GM19239 (cell line): ENCODE results near the gene MBL2.

Source experiments
- DNase-seq: peaks from one replicate; pipeline ENCODE4 v3.0.0; 2011; ENCODE audit warnings: low spot score; ENCODE audit not compliant: insufficient read length
- FAIRE-seq: peaks from 2 replicates; lab custom pipeline; 2011; peaks lifted over from hg19 to GRCh38; lab: Jason Lieb, UNC

The MBL2 gene

DNA sequence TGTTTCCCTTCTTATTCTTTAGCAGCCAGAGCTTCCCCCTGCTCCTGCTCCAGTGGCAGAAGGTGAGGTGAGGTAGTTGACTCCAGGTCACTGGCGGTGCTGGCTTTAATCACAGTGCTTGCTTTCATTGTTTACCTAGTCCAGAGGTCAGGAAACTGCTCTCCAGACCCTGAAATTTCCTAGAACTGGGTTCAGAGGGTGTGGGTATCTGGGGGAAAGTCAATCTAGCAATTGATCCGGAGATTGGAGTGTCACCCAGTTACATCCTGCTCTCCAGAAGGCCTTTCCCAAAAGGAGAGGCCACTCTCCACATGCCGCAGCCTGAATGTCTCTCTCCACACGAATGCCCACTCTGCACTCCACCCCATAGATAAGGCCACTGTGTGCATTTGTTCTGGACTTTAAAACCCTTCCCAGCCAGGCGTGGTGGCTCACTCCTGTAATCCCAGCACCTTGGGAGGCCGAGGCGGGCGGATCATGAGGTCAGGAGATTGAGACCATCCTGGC, 2.1 kb upstream of the MBL2 start:
- FAIRE-seq (no peak), DNase-seq (no peak)

DNA sequence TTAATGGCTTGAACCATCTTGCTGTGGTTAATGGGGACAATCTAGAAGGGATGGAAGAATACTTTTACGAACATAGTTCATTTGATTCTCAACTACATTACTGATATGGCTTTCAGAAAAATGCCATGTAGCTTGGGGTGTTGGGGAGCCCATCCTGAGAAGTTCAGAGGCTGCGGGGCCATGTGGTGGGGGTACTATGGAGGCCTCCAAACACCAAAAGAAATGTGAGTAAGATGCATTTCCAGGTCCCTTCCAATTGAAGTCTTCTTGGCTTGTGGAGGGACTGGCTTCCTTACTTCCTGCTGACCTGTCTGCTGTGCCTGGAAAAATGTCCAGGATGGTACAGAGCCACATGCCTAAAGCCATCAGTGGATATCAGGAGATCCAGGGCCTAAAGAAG, 1.6 kb upstream of the MBL2 start:
- DNase-seq: no peak
- no peak for FAIRE-seq

DNA sequence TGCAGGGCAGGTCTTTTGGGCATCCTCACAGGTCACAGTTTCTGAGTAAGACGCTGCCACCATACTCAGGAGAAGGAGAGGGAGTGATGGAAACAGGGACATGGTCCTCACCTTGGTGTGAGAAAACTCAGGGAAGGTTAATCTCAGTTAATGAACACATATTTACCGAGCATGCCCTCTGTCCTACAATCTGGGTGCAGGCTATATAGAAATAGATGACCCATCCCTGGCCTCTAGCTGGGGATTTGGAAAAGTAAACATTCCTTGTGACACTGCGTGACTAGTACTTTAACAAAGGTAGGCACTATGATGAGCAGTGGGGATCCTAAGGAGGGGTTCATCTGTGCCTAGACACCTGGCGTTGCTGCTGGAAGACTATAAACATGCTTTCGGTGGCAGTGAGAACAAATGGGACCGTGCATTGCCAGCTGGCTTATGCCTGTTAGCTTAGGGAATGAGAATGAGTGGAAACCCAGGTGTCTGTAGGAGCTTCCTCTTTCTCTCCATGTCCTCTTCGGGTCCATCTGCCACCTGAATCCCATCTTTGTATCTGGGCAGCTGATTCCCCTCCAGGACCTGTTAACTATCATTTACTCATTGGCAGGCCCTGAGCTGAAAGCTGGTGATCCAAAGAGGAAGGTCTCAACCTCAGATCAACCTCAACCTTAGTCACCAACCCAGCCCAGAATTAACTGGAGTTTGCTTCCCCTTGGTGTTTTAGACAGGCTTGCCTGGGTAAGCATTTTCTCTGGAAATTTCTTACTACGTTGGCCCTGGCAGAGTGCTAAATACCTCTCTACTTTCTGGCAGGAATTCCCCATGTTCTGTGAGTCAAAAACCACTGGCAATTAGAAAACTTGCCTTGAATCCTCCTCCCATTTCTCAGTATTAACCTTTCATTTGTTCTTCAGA, 794 bp downstream of the MBL2 start:
- DNase-seq (no peak), FAIRE-seq (no peak)

DNA sequence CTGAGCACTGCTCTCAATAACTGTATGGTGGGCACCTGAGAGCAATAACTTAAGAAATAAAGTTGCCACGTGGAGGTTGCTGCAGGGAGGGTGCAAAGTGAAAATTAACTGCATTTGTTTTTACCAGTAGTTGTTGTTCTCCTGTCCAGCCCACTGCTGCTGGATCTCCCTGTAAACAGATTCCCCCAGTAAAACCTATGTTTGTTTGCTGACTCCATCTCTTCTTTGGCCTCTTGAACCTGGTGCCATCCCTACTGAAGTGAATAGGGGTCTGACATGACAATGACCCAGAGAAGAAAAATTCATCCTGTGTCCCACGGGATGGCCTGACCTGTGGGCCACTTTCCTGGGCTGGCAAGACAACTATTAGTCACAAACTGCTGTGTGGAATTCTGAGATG, 1.7 kb downstream of the MBL2 start:
- FAIRE-seq (no peak), DNase-seq (no peak)

DNA sequence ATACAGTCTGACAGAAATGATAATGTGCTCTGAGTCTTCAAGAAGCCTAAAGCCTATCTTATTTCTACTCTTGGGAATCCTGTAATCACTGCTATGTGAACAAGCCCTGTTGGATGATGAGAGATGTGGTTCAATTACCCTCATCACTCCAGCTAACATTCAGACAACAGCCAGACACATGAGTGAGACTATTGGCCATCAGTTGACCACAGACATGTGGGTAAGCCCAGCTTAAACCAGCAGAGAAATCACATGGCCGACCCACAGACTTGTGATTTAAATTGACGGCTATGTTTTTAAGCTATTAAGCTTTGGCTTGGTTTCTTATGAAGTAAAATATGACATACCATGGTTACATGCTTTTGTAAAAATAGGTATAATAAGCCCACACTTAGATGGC, 2.6 kb downstream of the MBL2 start:
- DNase-seq: no peak
- FAIRE-seq: no peak

DNA sequence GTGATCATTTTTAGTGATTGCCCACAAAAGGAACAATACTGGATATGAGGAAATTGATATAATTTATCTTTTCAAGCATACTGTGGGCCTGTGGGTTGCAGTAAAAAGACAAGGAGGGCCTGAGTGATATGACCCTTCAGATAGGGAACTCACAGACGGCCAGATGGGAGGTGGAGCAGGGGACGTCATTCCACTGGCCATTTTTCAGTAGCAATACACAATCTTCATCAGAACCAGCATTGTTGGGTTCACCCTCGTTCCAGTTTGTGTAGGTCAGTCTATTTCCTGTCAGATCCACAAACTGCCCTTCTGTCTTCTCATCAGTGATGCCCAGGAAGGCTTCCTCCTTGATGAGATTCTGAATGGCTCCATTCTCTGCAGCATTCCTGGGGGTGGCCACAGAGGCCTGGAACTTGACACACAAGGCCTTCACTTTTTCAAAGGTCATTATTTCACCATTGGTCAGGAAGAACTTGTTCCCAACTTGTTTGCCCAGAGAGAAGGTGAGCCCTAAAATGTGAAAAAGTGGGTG, 4.5 kb downstream of the MBL2 start:
- DNase-seq (no peak), FAIRE-seq (no peak)

DNA sequence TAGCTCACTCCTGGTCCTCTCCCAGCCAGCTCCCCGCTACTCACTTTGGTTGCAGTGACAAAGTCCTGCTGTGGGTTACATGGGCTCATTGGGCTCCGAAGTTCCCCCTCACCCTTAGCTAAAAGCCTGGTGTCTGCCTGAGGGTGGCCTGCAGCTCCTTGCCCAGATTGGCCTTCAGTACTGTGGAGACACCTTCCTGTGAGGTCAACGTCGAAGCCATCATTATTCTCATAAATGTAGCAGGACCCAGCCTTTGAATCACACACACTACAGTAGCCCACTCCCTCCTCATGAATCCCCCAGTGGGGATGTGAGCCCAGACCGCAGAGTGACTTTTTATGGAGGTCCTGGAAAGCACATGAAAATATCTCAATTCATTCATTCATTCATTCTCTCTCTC, 10.5 kb downstream of the MBL2 start:
- FAIRE-seq (no peak), DNase-seq (no peak)

DNA sequence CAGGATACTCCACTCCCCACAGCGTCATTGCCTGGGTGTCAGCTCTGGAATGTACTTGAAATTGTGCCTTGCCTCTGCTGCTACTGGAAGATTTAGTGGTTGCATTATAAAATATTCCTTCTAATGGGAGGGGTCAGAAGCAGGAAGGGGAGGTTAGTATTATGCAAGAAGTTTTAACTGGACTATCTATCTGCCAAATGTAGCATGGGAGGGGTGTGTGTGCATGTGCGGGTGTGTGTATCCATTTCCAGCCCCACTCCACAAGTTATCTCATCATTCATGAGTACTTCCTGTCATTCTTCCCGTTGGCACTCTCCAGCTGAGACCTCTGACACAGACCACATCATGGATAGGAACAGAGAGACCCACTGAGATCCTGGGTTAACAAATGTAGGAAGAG, 13.4 kb downstream of the MBL2 start:
- DNase-seq: no peak
- FAIRE-seq: no peak

DNA sequence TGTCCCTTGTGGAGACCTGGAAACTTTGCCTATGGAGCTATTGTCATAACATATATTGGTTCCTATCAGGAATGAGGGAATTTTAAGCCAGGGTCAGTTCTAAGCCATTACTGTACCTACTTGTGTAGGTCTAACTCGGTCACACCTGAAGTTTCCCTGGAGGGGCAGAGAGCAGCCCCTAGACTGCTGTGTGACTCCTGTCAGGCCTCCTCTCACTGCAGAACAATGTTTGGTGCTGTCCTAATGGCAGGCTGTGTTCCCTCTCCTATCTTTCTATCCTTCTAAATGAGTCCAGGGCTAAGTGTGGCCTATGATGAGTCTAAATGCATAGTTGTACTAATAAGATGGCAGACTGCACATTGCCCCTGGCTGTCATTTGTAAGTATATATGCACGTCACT, 14.2 kb downstream of the MBL2 start:
- DNase-seq (no peak), FAIRE-seq (no peak)

DNA sequence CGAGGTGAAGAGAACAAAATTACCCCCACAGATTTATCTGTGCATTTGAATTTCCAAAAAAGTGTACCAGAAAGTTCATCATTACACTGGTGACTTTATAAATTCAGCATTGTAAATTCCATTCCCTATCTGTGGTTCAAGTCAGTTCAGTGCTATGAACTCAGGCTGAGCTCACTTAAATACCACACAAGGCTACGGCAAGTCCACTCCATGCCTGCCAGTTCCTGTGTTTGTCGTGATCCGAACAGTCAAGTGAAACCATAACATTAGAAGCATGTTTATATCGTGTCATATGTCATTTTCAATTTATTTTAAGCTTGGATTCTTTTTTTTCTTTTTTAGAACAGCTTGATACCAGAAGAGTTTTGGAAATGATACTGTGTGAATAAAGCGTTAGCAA, 14.8 kb downstream of the MBL2 start:
- FAIRE-seq (no peak), DNase-seq (no peak)

DNA sequence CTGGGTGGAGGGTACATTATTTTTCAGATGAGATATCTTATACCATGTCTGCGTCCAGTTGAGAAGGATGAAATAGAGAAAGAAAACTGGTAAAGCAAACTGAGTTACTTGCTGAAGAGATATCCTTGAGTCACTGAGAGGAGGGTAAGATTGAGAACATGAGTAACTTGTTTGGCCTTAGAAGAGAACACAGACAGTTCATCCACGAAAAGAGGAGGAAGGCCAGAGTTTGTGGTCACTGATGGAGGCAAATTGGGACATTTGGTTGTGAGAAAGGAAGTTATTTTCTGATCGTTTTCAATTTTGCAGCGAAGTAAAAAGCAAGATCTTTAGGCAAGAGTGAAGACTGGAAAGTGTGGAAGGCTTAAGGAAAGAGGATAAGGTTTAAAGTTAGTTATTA, 15.6 kb downstream of the MBL2 start:
- DNase-seq: no peak
- FAIRE-seq: no peak

DNA sequence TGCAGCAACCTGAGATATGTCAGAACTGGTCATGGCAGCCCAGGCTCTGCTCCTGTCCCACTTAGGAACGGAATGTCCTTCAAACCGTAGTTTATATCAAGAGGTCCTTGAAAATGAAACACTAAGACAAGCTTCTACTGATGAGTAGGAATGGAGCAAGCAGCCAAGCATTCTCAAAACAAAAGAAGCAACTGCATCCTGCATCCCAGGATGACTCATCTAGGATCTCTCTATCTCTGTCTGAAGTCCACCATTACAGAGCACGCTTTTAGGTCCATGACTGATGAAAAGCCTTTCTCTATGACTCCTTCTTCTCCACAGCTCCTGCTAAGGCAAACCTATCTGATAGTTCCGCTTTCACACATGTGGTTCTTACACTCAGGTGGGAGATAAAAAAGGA, 16.3 kb downstream of the MBL2 start:
- no peak for FAIRE-seq
- no peak for DNase-seq

DNA sequence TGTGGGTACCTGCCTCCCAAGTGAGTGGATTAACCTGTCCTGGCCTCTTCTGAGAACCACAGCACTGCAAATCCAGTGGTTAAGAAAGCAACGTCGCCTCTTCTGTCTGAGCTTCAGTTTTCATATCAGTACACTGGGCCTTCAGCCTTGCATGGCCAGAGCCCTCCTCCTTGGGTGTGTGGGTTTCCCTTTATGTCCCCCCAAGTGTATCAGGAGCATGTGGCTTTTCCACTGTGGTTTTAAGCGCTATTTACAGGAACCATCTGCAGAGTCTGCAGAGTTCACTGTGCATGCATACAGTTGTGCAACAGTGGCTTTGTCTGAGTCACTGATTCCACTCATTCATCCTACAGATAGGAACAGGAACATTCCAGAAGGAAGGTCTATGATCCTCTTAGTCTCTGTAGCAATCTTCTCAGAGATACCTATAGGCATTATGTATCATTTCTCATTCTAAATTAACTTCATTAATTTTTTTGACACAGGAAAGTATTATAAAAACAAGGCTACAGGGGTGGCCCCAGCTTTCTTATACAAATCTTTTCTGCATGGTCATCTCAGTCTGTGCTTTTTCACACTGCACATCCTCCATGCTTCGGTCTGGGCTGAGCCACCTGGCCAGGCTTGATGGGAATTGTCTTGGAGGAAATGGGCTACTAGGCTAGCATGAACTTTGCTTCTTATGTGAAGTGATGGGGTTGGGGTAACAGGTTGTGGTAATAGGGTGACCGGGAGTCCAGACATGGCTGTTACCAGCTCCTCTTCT, 17.1 kb downstream of the MBL2 start:
- no peak for DNase-seq
- no peak for FAIRE-seq

DNA sequence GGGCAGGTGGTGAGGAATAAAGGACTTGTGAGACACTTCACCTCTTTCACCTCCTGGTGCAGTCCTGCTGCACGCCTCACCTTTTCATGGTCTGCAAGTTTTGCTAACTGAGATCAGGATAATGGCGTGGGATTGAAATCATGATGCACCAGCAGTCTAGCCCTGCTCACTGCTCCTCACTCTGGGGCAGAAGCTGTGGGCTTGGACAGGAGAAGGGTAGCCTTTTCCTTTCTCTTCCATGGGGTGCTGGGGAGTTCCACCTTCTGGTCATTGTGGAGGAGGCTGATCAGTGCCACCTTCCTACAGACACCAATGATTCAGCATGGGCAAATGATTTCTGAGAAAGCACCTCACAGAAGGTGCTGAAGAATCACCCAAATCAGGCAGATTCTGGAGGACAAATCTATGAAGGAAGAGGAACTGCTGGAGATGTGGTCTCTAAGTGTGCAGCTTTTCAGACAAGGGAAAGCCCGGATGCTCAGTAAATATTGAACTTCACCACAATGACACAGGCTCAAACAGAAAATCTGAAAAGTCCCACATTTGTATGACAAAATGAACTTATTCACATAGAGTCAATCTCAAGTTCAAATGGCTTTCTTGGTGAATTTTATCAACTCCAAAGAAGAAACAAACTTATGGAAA, 19.7 kb downstream of the MBL2 start:
- FAIRE-seq (no peak), DNase-seq (no peak)

DNA sequence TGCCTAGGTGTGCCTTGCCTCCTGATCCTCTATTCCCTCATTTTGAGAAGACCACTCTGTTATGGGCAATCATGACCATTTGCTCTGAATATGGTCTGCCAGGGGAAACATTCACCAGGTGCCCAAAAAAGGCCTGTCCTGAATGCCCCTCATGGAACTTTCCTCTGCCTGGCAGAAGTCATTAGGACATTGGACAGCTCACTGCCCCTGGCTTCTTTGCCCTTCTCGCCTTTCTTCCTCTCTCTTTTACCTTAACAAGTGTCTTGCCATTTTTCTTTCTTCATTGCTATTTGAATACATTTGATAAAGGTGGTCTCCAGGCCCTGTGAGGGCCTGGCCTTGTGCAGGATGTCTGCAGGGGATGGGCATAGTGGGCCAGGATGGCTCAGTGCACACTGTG, 20.3 kb downstream of the MBL2 start:
- FAIRE-seq (no peak), DNase-seq (no peak)

DNA sequence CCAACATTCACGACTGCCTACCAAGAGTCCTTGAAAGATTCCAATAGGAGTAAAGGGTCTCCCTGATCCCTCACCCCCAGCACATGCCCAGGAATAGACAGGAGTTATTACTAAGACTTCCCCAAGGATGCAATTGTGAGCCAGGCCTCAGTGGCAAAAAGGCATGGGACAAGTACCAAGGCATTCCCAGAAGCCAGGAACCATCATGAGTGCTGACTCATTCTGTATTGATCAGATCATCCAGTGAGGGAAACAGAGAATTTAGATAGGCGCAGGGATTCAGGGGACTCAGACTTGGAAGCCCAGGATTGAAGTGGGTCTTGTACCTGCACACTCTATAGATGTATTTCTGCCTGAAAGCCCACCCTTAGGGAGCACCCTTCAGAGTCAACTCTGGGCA, 21.2 kb downstream of the MBL2 start:
- DNase-seq (no peak), FAIRE-seq (no peak)

DNA sequence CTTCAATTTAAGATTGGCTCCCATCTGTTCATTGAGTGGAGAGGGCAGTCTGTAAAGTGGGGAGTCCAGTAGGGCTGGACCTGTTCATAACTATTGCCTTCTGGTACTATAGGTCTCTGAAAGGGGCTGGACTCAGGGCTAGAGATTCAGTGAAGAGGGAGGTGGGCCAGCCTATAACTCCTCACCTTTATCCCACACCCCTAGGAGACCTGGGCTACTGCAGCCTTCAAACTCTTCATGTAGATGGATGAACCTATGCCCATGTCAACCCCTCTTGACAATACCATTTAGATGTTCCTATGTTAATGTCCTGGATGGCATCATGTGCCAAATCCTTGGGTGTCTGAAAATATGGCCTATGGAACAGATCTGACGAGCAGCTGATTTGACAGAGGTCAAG, 22.0 kb downstream of the MBL2 start:
- DNase-seq (no peak), FAIRE-seq (no peak)

DNA sequence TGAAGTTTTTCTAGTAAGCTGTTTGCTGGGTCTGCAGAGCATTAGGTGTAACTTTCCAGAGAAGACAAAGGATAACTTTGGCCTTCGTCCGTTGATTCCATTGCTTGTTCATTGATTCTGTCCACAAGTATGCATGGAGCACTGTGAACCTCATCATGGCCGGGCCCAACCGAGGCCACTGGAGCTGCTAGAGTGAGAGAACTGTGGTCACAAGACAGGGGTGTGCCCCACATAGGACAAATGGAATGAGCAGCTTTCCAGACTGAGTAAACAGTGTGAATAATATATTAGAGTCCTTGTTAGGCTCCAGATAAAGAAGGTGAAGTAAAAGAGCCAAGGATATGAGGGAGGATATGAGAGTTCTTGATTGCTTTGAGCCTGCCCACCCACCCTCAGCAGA, 24.9 kb downstream of the MBL2 start:
- FAIRE-seq (no peak), DNase-seq (no peak)

DNA sequence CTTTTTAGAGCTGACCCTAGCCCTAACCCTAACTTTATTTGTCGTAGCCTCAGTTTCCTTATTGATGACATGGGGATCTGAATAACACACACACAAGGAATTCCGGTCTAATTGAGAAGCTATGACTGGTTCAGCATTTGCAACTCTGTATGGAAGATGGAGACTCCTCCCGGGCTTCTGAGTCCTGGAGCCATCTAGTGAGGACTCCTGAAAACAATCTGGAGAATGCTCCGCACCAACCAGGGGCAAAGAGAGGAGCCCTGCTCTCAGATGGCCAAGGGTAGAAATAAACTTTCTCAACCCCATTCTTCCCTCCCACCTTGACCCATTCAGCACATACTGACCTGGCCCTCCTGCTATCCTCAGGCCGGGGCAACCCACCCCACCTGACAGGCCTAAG, 26.4 kb downstream of the MBL2 start:
- DNase-seq (no peak), FAIRE-seq (no peak)

DNA sequence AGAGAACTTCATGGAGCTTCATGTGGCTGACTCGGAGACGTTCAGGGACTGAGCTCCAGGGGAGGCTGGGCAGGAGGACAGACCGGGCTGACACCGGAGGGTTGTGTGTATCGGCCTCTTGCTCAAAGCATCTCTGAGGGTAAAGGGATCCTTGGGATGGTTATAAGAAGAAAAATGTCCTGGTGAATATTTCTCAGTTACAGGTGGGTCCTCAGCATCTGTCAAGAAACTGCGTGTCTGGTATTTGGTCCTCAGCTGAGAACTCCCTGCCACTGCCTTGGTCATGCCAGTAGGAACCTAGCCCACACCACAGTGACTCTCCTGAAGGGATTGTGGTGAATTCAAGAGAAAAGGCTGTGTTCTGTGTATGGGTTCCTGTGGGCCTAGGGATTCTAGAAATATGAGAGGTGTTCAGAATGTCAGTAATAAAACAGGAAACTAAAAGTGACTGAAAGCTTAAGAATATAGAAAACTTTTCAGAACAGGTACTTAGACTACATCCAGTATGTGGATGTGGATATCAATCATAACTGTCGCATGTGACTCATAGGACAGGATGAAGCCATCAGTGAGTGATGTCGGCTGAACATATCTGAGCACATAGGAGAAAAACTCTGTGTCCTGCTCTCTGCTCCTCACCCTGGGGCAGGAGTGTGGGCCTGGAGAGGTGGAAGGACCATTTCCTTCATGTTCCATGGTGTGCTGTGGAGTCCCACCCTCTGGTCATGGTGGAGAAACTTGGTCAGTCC, 28.4 kb downstream of the MBL2 start:
- no peak for FAIRE-seq
- no peak for DNase-seq
